Glomerular visceral epithelial cell (primary cell): ENCODE measurements around the gene TNFRSF21.
"Not testable (repeated sequence)": the region's sequence is repeated elsewhere in the genome, so short reads cannot be mapped to it uniquely, and the experiment has no call there.

Source experiments
- DNase-seq: peaks from one replicate; pipeline ENCODE4 v3.0.0-alpha.2; 2016; ENCODE audit errors: extremely low spot score

Gene TNFRSF21

DNA sequence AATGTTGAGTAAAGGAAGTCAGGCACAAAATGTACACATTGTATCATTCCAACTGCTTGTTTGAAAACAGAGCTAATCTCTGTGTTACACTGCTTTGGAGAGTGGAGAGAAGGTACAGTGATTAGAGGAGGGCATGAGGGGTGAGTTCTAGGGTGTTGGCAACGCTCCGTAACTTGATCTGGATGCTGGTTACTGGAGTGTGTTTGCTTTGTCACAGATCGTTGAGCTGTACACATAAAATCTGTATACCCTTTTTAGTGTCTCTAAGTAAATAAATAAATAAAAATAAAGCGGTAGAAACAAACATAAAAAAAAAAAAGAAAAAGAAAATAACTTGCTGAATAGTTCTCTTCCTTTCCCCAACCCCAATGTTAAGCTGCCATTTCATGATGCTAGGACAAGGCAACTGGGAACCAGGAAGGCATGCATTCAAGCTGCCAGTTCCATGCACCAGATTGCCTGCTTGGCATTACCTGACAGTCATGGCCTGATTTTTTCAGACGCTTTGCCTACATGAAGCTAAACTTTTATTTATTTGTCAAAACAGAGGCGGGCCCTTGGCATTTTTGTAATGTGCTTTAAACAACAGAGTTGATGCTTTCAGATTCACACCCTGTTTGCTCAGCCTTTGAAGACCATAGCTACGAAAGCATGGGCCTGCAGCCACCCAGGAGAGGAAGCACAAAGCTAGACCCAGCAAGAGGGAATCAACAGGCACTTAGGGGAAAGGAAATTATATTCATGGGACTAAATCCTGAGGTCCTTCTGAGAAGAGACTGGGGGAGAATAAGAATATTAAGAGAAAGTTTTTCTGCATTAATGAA is 21.2 kb downstream of the TNFRSF21 start:
- no peak for DNase-seq

DNA sequence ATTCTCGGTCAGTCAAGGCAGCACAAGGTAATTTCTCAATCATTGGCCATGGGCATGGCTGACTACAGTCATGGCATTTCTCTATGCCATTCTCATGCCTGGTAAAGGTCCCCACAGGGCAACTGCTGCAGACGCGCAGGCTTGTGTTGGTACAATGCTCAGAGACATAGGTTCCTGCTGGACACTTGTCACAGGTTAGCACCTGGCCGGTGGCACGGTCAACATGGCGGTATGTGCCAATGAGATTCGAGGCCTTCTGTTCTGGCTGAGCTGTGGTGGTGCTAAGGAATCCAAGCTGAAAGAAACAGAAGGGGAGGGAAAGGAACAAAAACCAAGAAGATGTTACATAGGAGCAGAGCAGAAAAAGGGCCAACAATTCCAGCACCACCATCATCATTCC is 23.4 kb downstream of the TNFRSF21 start:
- DNase-seq: no peak

DNA sequence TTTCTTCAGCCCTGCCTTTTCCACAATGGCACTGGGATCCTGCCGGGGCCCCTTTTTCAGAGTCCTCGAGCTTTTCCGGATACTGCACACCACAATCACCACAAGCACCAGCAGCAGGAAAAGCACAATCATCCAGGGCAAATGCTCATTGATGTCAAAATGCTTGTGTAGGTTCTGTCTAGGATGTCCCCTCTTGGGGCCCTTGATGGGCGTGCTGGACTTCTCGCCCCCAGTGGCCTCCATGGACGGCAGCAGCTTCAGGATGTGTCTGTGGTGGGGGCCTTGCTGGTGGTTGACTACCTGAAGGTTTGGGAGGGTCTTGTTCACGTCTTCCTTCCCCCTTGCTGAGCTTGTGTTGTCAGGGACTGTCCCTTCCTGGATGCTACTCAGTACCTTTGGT is 25.7 kb downstream of the TNFRSF21 start:
- DNase-seq: no peak

DNA sequence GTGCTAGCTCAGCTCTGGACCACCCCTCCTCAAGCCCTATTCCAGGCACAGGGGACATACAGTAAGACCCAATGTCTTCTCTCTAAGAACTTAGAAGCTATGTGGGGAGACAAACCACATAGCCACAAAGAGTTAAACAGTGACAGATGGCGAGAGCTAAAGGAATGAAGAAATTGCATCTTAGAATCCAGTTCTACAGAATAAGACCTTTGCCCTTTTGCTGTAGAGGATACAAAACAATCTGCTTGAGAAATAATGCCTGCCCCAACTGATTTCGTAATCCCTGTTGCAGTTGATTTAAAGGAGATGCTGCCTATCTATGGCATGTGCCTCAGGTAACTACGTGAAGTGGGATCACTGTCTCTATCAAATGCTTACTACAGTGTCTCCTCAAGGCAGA is 31.2 kb downstream of the TNFRSF21 start:
- DNase-seq: peak; percentile 56

DNA sequence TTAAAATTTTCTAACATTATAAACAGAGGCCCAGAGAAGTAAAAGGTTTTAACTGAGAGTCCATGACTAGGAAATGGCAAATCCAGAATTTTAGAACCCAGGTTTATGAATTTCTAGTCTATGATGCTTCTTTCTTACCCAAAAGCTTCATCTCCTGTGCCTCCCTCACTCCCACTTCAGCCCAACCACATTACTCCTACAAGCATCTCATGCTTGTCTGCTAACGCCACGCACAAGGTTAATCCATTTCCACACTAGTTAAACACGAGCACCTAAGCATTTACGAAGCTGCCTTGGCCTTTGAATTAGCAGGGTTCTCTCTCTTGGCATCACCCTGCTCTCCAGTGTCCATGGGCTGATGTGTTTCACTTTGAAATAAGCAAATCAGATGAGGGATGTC is 32.0 kb downstream of the TNFRSF21 start:
- no peak for DNase-seq

DNA sequence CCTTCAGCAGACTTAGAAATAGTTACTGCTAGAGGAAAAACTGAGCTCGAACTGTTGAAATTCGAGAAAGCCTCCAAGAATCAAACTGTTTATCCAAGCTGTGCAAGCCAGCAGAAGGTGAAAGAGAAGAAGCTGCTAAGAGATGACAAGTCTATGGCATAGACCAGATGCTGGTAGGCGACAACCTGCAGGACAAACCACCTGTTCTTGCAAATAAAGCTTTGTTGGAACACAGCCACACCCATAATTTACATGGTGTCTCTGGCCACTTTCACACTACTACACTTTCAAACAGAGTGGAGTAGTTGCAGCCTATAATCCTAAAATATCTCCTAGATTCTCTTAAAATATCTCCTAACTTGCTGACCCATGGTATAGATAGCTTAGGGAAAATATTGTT is 33.3 kb downstream of the TNFRSF21 start:
- no peak for DNase-seq

DNA sequence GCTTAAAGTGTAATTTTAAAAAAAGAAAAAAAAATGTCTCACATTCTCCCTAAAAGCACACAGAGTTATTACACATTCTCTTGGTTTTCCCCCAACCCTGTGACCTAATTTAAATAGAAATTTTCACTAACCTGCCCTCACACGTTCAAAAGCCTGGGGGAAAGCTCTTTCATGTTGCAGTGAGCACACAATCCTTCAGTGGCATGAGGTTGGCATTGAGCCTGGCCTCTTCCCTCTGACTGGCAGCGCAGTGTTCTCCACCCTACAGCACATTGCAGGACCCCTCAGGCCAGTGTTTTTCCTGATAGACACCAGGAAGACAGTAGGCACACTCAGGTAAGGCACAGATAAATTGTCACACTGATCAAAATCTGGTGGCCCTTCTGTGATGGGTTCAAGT is 34.1 kb downstream of the TNFRSF21 start:
- DNase-seq: no peak

DNA sequence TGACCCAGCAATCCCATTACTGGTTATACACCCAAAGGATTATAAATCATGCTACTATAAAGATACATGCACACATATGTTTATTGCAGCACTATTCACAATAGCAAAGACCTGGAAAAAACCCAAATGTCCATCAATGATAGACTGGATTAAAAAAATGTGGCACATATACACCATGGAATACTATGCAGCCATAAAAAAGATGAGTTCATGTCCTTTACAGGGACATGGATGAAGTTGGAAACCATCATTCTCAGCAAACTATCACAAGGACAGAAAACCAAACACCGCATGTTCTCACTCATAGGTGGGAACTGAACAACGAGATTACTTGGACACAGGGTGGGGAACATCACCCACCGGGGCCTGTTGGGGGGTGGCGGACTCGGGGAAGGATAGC is 34.6 kb downstream of the TNFRSF21 start:
- DNase-seq: not testable (repeated sequence)

DNA sequence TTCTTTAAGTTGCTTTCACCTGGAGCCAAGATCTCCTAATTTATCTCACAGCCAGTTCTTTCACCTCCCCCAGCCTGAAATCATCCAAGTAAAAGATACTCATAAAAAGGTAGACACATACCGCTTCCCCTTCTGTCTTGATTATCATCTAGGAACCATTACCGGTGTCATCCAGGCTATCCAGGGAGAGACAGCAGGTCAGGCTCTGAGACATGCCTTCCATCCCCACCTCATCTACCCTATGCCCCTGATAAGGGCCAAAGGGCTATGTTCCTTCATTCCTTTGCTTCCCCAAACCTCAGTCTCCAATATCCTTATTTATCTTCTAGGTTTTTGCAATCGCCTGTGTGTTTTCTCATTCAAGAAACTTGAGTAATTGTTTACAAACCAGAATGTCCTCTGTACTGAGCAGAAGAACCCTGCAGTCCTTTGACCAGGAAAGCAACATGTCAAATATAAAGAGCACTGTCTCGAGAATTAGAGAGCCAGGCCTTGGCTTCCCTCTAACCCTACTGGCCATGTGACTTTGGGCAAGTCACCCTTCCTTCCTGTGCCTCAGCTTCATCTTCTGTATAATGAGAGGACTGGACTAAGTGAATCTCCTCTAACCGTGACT is 41.0 kb downstream of the TNFRSF21 start:
- no peak for DNase-seq

DNA sequence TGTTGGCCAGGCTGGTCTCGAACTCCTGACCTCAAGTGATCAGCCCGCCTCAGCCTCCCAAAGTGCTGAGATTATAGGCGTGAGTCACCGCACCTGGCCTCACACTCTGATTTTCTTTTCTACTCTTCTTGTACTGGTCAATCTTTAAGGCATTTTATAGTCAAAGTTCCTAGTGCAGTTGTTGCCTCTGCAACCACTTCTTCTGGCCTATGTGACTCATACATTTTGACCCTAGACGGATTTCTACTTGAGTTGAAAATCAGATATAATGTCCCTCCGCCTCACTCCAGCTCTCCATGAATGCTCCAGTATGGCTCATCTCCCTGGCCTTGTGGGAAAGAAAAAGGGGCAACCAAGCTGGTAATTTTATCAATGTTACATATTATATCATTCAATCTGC is 42.4 kb downstream of the TNFRSF21 start:
- DNase-seq: no peak

DNA sequence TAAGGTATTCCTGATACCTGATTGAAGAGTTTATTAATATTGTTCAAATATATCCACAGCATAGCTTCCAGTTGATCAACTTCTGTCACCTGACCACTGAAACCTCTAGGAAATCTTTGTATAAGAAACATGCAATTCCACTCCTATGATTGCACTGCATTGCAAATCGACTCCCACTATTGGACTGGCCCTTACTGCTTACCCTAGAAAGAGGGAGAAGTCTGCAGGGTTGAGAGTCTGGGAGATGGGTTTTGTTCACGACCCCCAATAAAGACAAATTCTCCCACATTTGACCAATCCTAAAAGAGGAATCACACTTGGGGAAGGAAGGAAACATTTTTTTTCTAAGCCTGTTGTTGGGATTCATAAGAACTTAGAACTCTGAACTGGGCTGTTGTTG is 43.7 kb downstream of the TNFRSF21 start:
- DNase-seq: no peak

DNA sequence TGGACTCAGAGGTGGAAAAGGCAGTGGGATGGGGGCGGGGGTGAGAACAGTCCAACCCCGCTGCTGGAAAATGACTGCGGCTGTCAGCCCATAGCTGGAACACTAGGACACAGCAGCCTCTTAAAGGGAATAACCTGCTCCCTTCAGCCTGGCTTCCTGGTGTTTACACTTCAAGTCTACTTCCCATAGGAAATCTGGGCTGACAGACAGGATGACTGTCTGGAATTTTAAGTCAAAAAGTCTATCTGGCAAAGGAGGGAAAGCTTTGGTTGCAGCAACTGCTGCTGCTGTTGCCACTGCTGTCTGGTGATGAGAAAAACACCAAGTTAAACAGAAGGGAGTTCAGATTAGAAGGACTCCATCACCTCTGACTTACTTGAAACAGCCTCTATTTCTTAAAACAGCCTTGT is 44.9 kb downstream of the TNFRSF21 start:
- DNase-seq: no peak

DNA sequence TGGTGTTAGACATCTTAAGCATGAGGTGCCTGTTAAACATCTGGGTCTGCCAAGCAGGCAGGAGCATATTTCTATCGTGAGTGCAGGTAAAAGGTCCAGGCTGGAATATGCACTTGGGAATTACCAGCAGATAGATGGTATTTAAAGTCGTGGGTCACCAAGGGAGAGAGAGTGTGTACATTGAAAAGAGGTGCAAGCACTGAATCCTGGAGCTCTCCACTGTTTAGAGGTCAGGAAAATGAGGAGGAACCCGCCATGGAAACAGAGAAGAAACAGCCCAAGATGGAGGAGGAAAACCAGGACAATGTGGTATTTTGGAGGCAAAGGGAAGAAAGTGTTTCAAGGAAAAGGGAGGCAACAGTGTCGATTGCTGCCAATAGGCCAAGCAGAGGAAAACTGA is 46.4 kb downstream of the TNFRSF21 start:
- DNase-seq: no peak

DNA sequence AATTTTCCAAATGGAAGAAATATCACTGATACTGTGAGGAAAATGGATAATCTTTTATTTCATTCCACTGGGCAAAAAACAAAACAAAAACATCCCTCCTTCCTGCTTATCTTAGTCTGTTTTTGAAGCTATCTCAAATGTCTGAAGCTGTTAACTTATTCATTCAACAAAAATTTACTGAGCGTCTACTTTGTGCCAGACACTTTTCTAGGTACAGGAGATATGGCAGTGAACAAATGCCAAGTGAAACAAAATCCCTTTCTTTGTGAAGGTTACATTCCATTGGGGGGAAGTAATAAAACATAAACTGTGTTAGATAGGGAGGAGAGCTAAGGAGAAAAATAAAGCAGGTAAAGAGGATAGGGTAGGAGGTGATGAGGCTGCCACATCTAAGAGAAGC is 47.5 kb downstream of the TNFRSF21 start:
- no peak for DNase-seq

DNA sequence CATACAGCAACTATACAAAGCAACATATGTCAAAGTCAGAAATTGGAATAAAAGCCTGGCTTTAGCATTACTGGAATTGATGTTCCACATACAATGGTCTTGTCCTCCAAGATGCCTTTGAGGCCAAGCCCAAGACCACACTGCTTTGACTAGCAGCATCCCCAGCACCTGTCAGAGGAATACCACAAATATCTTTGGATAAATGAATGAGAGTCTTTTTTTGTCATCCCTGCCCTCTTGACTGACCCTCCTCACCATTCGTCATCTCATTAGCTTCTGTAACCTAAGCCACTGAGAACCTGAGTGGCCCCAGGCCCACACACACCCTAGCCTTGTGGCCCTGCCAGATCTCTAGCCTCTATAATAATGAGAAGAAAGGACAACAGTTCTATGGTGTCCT is 48.5 kb downstream of the TNFRSF21 start:
- DNase-seq: no peak

DNA sequence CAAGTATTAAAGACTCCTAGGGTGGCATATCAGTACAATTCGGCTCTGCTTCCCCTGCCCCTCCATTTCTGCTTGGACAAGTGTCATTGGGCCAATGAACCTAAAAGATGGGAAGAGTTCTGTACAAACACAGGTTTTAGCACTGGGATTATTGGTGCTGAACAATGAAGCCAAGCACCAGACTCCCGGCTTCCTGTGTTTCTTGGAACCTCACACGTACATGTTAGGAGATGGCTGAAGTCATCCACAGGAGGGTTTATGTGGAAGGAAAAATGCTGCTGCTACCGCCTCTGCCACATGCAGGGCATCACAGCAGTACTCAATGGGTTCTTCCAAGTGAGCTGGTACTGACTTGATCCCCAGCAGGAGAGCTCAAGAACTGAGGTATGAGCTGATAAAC is 49.7 kb downstream of the TNFRSF21 start:
- no peak for DNase-seq

DNA sequence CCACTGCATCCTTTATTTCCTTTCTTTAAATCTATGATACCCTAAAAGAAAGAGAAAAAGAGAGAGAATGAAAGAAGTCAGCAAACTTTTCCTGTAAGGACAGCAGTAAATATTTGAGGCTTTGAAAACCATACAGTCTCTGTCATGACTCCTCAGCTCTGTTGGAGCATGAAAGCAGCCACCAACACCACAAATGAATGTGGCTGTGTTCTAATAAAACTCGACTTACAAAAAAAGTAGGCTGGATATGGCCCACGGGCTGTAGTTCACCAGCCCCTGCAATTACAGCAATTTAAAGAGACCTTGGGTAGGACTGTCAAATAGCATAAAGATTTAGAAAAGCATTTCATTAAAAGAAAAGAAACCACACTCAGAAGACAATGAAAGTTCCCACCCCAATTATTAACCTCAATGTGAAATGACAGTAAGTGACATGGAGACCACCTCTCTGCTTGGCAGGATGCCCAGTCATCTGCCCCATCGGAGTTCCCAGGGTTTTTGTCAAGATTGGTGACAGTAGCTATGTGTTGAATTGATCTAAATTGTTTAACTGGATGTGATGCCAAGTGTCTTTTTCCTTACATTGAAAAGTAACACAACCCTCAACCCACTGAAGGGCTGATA is 50.9 kb downstream of the TNFRSF21 start:
- DNase-seq: no peak

DNA sequence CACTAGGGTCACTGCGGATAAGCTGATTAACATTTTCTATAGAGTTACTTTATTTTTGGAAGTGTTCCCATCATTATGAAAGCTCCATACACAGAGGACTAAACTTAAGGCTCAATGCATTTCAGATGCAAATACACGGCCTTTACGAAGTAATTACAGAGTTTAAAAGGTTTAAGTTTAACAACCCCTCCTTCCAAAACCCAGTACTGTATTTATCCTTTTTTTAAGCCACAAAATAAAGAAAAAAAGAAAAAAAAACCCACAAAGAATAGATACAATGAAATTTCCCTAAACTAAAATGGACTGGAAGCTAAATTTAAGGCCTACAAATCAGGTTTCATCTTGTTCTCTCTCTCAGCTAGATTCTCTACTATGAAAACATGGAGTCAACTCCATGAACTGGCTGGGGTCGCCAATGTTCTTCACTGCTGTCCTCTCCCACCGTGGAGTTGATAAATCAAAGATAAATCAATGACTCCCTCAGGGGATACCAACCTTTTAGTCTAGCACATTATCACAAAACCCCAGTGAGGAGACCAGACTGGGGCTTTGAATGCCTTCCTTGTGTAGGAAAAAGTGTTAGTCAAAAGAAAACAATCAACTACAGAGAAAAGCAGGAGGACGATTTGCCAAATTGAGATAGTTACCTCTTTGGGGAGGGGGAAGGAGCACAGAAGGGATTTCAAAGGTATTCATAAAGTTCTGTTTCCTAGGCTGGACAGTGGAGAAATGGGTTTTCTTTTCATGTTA is 52.5 kb downstream of the TNFRSF21 start:
- no peak for DNase-seq

DNA sequence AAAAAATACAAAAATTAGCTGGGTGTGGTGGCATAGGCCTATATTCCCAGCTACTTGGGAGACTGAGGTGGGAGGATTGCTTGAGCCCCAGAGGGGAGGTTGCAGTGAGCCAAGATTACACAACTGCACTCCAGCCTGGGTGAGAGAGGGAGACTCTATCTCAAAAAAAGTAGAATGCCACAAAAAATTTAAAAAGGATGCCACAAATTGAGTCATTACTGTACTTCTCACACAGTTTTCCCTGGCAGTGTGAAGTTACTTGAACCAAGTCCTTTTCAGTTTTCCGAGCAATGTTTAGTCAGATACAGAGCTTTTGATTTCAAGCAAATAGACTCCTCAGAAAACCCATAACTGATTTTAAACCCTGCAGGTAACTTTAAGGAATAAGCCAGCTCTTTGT is 53.3 kb downstream of the TNFRSF21 start:
- DNase-seq: no peak

DNA sequence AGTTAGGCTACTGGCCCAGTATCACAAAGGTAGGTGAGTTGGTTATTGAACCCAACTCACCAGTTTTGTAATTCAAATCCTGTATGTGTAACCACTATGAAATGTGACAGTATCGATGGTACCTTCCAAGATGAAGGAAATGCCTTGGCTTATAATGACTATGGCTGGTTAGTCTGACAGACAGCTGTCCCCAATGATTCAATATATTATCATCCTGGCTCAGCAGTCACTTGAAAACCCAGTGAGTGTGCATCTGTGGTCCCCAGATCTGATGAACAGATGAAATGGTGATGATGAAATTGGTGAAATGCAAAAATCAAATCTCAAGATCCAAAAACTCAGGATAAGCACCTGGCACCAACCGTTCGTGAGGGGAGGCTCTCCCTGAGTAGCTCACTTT is 54.8 kb downstream of the TNFRSF21 start:
- no peak for DNase-seq

DNA sequence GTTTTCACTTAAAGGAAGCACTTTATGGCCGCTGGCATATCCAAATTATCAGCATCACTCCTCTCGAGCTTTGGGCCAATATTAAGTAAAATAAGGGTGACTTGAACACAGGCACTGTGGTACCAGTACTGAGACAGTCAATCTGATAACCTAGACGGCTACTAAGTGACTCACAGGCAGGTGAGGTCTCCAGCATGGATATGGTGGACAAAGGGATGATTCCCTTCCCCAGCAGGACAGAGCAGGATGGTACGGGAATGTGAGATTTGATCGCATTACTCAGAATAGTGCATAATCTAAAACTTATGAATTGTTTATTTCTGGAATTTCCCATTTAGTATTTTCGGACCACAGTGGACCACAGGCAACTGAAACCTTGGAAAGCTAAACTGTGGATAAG is 55.7 kb downstream of the TNFRSF21 start:
- no peak for DNase-seq

DNA sequence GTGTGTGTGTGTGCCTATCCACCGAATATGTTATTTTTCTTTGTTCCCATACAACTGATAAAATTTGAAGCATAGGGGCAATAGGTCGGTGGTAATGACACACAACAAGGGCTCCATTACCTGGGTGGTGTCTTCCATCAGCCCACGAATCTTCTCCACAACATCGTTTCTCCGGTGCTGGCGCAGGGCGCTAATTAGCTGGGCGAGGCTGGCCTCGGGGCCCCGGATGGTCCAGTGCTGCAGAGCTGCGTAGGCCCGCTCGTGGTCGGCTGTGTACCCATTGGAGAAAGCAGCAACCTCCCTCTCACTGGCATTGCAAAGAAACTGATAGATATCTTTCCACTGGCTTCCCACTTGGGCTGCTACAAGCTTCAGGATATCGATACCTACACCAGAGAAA is 56.6 kb downstream of the TNFRSF21 start:
- no peak for DNase-seq

DNA sequence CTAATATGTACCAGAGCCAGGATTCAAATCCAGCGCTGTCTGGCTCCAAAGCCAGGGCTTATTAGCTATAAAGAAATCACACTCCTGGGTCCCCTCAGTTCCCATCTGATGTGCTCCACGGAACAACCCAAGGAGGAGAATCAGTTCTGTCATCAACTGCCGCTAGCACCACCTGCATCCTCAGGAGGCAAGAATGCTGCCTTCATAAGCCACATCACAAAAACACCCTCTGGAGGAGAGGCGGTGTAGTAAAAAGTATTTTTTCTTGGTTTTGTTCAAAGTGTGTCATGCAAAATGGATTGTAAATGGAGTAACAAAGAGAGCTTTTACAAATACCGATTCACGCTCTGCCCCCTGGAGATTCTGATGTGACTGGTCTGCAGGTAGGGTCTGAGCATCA is 57.1 kb downstream of the TNFRSF21 start:
- no peak for DNase-seq
